Inferior parietal cortex (tissue), 1 donor: ENCODE measurements around the gene FTCD.
"Not testable (repeated sequence)": the region's sequence is repeated elsewhere in the genome, so short reads cannot be mapped to it uniquely, and the experiment has no call there.

ENCODE experiments used
- DNase-seq: peaks from one replicate; pipeline ENCODE4 v3.0.0-alpha.2; 2016; ENCODE audit errors: extremely low spot score

The FTCD gene

GRCh38 chr21:46188226-46189212, 33.1 kb upstream of the FTCD start:
- peak; percentile 67 for DNase-seq

- DNase-seq: no peak
Measured at GRCh38 chr21:46187814-46188213, 32.4 kb upstream of the FTCD start.

DNA sequence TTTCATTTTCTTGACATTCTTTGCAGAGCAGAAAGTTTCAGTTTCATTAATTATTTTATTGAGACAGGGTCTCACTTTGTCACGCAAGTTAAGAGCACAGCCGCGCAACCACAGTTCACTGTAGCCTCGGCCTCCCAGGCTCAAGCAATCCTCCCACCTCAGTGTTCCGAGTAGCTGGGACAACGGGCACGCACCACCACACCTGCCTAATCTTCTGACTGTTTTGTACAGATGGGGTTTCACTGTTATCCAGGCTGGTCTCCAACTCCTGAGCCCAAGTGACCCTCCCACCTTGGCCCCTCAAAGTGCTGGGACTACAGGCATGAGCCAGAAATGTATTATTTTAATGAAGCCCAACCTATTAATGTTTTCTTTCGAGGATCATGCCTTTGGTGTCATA, 31.9 kb upstream of the FTCD start:
- no peak for DNase-seq

- DNase-seq: no peak
Measured at GRCh38 chr21:46185716-46186115, 30.3 kb upstream of the FTCD start.

GRCh38 chr21:46184625-46185555, 29.5 kb upstream of the FTCD start:
- DNase-seq: peak; percentile 74

DNA sequence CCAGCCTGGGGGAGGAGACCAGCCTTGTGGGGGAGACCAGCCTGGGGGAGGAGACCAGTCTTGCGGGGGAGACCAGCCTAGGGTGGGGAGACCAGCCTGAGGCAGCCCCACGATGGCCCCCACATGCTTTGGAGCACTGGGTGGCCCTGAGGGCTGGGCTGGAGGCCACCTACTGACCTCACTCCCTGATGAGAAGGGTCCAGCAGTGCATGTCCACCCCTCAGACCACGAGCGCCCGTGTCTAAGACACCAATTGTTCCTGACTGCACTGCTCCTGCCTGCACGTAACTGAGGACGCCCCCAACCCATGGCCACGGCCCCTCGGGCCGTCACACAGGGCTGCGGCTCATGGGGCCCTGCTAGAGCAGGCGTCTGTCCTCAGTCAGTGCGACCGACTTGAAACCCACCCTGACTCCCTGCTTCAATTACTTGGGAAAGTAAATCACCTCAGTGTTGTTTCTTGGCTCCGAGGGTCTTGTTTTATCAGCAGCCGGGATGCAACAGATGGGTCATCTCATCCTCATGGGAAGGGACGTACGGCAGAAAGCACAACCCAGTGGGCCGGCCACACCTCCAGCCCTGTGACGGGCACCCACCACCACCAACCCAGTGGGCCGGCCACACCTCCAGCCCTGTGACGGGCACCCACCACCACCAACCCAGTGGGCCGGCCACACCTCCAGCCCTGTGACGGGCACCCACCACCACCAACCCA, 28.7 kb upstream of the FTCD start, which contains the start of gene SPATC1L:
TSS of gene SPATC1L (minus strand) at position 550 of the 715 bp plus-strand sequence. CDS start 1,643 bp downstream, outside the sequence.
- DNase-seq: peak; percentile 58

DNA sequence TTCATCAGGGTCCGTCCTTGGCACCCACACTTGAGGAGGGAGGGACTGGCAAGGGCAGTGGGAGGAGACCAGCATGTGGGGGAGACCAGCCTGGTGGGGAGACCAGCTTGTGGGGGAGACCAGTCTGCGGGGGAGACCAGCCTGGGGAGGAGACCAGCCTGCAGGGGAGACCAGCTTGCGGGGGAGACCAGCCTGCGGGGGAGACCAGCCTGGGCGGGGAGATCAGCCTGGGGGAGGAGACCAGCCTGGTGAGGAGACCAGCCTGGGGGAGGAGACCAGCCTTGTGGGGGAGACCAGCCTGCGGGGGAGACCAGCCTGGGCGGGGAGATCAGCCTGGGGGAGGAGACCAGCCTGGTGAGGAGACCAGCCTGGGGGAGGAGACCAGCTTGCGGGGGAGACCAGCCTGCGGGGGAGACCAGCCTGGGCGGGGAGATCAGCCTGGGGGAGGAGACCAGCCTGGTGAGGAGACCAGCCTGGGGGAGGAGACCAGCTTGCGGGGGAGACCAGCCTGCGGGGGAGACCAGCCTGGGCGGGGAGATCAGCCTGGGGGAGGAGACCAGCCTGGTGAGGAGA, 28.0 kb upstream of the FTCD start:
- not testable (repeated sequence) for DNase-seq

DNA sequence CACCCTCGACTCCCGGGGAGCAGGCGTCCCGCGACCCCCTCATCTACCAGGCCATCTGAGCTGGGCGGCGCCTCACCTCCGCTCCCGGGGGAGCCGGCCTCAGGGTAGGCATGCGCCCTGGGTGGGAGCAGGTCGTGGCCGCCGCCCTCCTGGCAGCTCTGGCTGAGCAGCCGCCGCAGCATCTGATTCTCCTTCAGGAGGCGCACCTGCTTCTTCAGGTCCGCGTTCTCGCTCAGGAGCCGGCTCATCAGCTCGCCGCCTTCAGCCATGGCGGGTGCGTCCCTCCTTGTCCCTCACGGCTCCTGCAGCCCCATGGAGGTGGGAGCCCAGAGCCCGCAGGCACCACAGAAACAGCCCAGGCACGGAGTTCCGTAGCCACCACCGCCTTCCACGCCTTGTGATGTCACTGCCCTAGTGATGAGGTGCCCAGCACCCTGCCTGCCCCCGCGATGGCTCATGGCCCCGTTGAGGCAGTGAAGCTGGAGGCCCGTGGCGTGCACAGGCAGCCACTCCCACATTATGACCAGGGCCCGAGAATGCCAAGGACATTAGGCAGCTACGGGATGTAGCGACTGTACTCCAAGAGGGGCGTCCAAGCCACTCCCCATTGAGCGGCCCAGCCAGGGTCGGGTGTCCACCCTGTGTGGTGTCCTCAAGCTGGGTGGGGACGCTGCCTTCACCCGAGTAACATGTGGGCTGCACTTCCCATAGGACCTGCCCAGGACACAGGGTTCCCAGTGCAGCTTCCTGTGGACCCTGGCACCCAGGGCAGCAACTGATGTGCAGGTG, 27.4 kb upstream of the FTCD start:
- DNase-seq: no peak

- DNase-seq: no peak
Measured at GRCh38 chr21:46181953-46182547, 26.7 kb upstream of the FTCD start.

DNA sequence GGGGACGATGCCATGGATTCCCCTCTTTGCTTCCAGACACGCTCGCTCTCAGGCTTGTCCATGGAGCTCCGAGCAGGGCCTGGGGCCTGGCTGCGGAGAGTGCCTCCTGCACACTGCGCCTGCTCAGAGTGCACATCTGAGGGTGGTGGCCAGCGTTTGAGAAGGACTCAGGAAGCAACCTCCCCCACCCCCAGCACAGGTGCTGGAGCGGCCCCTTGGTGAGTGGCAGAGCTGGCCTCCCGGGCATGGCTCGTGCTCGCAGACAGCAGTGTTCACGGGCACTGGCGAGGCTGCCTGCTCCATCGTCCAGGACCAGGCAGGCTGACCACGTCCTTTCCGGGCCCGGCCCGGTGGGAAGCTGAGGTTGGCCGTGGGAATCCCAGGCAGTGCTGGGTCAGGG, 26.1 kb upstream of the FTCD start:
- DNase-seq: no peak

- DNase-seq: no peak
Measured at GRCh38 chr21:46180778-46181391, 25.5 kb upstream of the FTCD start.

DNA sequence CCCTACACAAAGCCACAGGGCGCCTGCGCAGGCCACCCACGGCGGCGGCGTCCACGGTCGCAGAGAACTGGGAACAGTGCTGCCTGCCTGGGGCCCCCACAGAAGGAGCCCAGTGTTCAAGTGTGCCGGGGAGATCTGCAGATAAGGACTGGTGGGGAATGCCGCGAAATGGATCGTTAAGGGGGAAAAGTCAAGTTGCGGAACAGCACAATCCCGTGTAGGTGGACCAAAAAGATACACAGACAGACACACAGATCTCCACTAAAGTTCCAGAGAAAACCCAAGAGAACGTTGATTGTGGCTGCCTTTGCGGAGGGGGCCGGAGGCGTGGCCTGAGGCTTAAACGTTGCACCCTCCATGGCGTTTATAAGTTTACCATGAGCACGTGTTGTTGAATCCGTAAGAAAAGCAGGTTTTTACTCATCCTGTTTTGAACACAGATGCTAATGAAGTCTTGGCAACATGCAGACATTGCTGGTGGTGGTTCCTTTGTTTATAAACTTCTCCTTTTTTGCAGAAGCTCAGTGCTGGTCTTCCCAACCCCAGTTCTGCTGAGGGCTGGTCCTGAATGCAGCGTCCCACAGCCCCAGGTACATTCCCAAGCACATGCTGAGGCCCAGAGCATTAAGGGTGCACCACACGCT, 24.8 kb upstream of the FTCD start:
- DNase-seq: no peak

GRCh38 chr21:46179708-46180078, 24.3 kb upstream of the FTCD start:
- no peak for DNase-seq

GRCh38 chr21:46178961-46179360, 23.6 kb upstream of the FTCD start:
- no peak for DNase-seq

- not testable (repeated sequence) for DNase-seq
Measured at GRCh38 chr21:46176443-46177129, 21.2 kb upstream of the FTCD start.

GRCh38 chr21:46173573-46173972, 18.2 kb upstream of the FTCD start:
- no peak for DNase-seq

DNA sequence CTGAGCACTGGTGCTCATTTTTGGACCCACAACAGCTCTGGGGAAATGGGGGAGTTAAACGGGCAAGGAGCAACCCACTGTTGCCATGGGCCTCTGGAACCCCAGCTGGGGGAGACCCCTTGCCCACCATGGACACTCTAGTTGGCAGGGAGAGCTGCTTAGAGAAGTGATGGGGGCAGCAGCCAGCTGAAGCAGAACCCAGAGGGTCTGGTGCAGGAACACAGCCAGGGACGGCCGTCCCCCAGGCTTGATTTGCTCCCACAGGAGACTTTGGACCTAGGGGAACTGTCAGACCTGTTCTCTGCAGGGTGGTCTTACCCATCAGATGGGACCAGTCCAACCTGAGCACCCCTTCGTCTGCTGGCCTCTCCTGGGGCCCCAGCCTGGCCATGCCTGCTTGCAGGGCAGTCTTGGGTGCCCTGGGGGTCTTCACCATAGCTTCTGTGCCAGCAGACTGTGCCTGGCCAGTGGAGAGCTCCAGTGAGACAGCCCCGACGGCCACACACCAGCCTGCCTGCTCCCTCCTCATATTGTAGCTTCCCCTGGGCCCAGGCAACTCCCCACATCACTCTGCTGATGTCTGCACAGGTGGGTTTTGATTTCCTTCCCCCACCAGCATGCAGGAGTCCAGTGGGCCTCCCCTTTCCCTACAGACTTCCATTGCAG, 17.6 kb upstream of the FTCD start:
- no peak for DNase-seq
